HG03045 (cell line): ENCODE results near the gene SPI1.

Source experiments
- ATAC-seq: cut with Tn5 transposase; IDR thresholded peaks from one replicate; pipeline ENCODE4 v1.9.1; 2021; ENCODE audit warnings: mild to moderate bottlenecking, moderate library complexity; ENCODE audit not compliant: unreplicated experiment

The SPI1 gene

DNA sequence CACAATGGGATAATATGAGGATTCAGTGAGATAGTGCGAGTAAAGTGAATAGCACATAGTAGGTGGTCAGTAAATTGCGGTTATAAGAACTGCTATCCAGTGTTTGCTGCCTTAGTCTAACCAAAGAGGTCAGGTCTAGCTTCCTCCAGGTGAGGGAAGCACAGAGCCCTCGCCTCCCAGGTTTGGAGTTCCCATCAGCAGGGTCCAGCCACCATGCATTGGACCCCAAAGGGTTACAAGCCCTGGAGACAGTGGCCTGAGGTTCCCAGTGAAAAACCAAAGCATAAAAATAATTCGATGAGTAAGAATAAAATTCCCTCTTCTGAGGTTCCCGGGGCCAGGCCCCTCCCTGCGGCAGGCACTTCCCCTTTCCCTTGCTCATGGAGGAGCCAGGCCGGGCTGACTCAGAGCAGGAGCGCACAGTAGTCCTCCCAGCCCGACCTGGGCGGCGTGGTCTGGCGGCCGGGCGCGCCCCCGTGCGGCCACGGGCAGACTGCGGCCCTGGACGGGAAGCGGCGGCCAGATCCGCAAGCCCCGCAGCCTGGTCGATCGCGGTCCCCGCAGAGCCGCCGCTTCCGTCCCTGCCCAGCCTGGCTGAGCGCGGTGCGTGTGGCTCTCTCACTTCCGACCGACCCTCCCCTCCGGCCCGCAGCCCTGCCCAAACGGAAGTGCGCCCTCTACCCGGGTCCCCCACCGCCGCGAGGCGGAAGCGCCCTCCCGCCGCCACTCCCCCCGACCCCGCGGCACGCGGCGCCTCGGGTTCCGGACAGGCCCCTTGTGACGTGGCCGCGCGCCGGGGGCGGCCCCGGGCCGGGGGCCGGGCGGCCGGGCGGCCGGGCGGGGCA, 29.6 kb upstream of the SPI1 start, which contains the start of gene SLC39A13:
SLC39A13 (plus strand) TSS at position 845 of the 845 bp plus-strand sequence. CDS start 1,505 bp downstream, outside the sequence.
- ATAC-seq: peak; percentile 85

DNA sequence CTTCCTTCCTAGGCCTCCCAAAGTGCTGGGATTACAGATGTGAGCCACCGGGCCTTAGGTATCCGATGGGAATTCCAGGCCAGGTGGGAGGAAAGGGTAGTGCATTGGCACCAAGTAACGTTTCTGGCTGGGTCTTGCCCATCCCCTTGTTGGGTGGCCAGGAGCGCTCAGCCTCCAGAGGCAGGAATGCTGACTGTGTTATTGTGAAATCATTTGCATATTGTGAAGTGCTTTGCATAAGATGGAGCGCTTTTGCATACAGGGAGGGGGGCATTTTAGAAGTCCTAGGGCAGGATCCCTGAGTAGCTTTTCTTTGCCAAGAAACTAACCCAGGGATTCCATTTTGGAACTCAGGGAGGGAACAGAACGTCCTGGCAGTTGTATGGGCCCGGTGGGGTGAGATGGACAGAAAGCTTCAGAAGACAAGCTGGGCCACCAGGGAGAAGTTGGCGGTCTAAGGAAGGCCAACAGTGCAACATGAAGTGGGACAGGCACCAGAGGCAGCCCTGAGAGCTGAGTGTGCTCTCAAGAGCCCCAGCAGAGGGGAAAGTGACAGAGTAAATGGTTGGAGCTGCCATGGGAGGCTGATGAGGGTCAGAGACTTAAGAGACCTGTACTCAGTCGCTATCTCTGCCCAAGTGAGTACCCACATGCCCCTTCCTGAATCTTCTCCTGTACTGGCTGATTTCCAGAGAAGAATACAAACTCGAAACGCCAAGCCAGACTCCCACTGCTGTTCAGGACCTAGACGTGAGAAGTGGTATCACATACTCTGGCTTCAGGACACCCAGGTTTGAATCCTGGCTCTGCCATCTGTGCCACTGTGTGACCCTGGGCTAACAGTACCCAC, 28.8 kb upstream of the SPI1 start:
- ATAC-seq: no peak

DNA sequence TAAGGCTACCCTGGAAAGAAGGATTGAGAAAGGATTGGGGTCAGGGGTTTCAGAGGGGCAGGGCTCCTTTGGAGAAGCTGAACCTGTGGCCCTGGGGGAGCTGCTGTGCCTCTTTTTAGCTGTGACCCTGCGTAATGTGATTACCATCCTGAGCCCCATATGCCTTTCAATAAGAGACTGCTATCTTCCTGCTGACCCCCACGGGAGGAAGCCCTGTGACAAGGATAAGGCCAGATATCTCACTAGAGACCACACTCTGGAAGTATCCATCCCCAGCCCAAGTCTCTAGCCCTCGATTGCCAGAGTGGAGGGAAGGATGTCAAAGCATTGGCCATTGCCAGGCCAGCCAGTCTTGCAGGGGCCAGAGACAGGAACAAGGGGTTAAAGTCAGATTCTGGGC, 25.2 kb upstream of the SPI1 start:
- no peak for ATAC-seq

DNA sequence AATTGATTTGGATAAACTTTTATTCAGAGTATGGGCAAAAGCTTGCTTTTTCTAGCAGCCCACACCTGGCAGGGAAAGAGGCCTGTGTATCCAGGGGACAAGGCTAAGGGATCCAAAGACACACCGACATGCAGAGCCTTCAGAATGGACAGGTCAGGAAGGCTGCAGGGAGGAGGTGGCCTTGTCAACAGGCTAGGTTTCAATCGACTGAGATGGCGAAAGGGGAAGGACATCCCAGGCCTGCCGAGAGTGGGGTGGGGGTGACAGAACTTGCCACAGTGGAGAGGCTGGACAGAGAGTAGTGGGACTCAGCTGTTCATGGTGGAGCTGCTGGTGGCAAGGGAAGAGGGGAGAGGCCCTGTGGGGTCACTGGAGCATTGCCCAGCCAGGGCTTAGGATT, 24.8 kb upstream of the SPI1 start:
- ATAC-seq: no peak

DNA sequence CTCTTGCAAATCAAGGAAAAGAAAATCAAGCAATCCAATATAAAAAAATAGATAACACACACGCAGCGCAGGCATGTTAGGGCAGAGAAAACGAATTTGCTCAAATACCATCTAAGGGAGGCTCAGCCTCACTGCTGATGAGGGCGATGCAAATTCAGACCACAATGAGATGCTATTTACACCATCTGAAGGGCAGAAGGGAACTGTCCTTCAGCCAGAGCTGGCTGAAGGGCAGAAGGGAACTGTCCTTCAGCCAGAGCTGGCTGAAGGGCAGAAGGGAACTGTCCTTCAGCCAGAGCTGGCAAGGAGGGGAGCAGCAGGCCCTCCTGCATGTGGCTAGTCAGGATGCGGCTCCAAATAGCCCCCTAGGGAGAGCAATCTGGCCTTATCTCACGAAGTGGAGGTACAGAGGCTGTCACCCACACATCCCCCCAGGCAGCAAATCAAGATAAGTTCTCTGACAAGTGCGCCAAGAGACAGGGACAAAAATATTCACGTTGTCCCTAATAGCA, 22.5 kb upstream of the SPI1 start:
- peak; percentile 43 for ATAC-seq

DNA sequence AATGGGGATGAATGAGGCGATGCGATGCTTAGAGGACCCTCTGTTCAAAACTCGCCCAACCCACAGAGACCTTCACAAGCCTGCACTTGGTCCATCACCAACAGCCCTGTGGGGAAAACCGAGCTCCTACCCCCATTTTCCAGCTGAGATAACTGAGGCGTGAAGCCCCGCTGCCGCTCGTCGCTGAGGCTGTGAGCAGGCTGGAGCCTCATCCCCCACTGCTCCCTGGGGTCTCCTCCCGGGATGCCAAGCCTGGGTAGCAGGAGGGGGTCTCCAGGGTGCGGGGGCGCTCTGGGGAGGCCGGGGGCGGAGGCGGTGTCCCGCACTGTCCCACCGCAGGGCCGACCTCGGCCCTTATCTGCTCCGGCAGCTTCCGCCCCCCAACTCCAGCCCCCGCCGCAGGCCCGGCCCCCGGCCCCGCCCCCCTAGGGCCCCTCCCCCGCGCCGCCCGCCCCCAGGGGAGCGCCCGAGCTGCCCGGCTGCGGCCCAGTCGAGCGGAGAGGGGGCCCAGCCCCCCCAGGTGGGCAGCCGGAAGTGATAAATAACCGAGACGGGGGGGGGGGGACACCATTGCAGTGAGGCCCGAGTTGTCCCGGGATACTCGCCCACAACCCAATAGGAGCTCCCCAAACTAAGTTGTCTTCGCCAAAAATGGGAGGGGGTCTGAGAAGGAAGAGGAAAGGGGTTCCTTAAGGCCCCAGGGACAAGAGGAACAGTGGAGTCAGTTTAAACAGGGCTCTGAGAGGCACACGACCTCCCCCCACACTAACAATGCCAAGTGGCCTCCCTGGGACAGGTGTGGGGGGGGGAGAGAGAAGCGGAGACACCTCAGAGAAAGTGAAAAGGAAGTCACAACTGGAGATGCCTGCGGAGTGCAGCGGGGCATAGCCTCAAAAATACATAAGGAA, 21.8 kb upstream of the SPI1 start:
- peak; percentile 53 for ATAC-seq

DNA sequence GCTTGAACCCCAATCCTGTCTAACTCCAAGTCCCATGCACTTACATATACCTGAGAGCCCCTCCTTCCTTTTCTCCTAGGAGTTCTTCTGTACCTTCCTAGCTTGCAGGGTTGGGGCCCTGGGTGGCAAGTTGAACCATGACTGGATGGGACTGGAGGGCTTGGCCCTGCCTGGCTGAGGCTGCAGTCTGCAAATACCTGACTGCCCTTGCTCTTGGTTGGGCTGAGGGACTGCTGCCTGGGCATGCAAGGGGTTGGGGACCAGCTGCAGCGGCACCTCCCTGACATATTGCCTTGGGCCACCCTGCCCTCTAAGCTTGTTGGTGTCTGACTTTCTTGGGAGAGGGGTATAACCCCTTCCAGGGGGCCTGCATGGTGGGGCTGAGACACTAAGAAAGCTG, 20.2 kb upstream of the SPI1 start:
- ATAC-seq: no peak

DNA sequence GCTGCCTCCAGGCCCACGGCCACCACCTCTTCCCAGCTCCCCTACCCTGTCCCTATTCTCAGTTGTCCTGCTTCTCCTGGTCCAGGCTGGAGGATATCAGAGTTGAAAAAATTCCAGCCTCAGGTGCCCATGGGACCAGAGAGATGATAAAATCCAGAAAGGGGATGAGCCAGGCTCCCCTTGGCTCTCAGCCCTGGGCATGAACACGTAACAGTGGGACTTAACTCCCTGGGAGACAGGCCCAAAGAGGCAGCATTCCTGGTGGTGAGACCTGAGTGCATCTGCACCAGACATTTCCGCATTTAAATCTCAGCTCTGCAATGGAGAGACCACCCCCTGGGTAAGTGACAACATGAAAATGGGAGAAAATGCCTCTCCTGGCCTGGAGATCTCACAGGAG, 19.7 kb upstream of the SPI1 start:
- no peak for ATAC-seq

DNA sequence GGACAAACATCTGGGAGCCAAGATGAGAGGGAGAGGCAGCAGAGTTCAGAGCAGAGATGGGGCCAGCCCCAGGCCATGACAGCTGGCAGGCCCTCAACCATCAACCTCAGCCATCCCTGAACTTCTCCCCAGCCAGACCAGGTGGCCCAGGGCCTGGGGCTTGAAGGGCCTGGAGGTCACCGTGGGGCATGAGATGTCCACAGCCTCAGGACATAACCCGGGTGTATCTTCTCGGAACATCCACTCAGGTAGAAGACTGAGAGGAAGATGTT, 17.6 kb upstream of the SPI1 start:
- ATAC-seq: no peak

DNA sequence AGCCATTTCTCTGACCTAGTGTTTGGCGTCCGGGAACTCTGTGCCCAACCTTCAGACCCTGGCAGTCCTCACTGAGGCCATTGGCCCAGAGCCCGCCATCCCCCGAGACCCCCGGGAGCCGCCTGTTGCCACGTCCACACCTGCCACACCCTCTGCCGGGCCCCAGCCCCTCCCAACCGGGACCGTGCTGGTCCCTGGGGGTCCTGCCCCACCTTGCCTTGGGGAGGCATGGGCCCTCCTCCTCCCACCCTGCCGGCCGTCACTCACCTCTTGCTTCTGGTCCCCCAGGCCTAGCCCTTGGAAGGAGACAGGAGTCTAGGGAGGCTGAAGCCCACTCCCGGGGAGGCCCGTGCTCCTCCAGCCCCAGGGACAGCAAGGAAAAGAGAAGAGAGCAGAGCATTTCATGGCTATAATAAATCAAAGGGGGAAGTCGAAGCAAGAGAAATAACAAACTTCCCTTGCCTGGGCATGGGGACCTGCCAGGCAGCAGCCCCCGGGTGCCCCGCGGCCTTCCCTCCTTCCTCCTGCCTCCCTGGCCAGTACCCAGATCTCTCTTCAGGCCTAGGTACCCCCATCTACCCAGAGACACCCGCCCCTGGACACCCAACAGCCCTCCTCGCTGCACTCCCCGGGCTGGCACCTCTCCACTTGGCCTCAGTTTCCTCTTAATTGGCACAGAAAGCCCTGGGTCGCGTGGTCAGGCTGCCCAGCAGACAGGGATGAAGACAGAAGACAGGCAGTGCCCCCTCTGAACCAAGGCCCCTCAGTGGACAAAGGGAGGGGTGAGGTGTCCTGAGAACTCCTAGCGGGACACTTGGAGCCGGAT, 17.1 kb upstream of the SPI1 start:
- ATAC-seq: no peak

DNA sequence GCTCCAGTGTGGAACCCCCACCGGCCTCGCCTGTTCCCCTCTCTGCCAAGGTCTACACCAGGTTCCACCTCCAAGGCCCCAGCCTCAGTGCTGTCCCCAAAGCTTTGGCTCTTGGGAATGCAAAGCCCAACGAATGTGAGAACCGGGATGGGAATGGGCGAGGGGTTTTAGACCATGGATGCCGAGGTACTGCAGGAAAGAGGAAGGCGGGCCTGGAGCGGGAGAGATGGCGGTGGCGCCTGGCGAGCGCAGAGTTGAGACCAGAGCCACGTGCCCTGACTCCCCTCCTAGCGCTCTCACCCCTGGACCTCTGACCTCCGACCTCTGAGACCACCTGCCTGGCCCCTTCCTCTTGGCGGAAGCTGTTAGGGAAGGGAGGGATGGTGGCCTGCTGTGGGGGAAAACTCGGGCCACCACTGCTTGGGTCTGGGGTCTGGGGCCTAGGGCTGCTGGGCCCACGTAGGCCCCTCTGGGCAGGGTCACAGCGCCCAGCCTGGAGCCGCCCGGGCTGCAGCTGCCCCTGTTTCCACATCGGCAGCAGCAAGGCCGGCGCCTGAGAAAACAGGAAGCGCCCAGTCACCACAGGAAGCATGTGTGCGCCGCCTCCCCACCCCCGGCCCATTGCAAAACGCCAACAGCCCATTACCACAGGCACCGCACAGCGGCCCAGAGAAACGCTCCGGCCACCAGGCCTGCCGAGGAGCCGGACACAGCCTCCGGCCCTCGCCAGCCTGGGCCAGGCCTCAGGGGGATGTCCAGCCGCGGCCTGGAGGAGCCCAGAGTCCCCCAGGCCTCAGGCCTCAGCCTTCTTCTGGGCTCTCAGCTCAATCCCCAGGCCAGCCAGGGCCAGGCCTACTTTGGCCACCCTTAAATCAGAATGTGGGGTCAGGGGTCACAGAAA, 16.2 kb upstream of the SPI1 start:
- ATAC-seq: peak; percentile 46

DNA sequence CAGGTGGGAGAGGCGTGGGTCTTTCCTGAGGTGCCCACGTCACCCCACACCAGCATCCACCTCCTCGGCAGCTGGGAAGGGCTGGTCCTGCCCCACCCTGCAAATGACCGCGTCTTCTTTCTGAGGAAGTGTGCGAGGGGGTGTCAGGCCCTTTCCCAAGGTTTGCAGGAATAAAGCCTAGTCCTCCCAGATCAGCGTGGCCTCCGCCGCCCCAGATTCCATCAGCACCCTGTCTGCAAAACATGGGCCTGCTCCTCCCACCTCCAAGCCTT, 15.6 kb upstream of the SPI1 start:
- ATAC-seq: no peak

DNA sequence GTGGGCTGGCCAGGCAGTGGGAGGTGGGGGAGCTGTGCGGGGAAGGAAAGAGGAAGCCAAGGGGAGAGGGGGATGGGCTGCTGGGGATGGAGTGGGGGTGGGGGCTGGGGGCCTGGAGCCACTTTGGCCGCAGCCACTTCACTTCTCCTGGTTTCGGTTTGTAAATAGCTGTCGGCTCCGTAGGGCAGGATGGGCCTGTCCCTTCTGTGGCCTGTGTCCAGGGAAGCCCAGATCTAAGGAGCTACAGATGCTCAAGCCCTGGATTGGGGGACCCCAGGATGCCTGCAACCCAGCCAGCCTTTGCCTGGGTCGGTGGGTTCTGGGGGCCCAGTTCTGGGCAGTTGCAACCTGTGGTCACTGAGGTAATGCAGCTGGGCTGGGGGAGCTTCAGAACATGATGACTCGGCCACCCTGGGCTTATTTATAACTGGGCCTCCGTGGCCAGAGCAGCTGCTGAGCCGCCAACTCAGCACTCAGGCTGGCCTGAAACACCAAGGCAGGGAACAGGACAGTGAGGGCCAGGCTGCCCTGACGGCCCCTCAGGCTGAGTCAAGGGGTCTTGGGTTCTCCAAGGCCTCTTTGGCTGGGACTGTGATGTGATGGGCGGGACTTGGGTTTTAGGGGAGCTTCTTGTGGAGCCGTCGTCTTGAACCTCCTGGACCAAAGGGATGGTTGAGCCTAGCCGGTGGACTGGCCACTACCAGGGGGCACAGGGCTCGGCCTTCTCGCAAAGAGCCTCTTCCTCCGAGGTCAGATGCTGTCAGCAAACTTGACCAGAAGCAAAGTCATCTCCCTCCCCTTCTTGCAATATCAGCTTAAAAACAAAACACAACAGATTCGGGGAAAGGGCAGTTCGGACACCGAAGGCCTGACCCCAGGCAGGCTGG, 15.1 kb upstream of the SPI1 start:
- no peak for ATAC-seq

DNA sequence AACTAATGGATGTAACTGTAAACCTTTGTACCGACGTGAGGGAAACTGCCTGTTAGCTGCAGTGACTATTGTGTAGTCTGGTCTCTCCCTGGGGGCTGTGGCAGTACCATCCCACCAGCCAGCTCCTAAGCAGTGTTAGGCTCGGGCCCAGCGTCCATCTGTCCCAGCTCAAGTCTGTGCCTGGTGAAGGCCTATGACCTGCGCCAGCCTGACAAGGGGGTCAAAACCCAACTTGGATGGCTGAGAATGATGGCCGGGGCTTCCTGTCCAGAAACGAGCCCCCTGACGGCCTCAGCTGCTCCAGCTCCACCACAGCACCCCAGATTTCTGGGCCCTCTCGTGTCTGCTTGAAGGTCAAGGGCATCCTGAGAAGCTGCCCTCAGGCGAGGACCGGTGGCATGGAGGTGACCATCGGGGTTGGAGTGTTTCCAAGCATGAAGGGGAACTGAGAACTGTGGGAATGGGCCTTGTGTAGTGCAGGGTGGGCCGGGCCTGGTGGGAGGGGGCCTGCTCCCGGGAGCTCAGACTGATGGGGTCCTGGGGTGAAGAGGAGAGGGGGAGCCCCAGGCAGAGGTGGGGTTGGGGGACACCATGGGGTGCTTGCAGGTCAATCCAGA, 14.3 kb upstream of the SPI1 start:
- no peak for ATAC-seq

DNA sequence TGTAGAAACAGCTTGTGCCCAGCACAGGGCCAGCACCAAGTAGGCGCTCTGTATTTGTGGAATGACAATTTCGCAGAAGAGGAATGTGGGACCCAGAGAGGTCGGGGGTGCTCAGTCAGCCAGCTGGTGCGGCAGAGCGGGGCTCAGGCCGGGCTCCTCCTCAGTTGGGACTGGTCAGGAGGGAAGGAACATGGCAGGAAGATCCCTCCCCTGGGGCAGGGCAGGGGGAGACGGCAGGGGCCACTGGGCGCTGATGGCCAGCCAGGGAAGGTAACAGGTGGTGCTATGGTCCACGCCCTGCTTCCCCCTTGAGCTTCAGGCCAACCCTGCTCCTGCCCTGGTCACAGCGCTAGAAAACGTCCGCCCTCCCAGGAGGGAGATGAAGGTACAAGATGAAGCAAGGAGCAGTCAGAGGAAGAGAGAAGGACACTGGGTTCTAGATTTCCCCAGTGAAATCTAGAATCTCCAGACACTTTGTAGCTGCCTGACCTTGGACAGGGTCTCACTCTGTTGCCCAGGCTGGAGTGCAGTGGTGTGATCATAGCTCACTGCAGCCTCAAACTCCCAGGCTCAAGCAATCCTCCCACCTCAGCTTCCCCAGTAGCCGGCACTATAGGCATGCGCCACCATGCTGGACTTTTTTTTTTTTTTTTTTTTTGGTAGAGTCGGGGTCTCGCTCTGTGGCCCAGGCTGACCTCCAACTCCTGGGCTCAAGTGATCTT, 13.5 kb upstream of the SPI1 start:
- ATAC-seq: no peak

DNA sequence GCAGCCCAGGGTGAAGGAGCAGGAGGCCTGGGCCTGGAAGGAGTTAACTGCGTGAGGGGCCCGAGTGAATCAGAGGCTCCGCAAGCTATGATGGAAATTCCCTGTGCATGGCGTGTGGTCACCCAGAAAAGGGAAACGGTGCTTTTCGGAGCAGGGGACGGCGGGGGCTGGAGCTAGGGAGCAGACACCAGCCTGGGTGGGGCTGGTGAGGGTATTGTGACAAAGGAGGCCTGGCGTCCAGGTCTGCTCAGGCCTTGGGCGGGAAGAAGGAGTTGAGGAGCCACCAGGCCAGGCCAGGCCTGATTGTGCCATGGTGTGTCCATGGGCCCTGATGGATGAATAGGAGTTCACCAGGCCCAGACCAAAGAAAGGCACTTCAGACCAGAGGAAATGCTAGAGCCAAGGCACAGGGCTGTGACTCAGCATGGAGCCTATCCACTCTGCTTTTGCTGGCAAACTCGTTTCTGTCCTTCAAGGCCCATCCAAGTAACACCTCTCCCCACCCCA, 12.8 kb upstream of the SPI1 start:
- no peak for ATAC-seq

DNA sequence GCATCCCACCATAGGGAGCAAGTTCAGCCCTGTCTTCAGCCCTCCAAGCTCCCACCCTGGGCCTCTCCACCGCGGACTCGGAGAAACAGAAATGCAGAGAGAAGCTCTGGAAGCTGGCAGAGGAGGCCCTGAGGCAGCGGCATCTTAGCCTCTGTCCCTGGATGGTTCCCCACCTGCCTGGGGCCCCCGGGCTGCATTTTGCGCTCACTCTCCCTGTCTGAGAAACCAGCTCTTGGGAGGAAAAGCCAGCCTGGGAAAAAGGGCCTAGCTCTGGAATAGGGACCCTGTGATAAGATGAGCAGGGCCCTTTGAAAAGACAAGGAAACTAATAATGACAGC, 12.0 kb upstream of the SPI1 start:
- no peak for ATAC-seq
